CD4-positive, alpha-beta T cell treated with Interleukin-15 for 1 hour (primary cell): ENCODE results near the gene CEP95.
"Not testable (repeated sequence)": the region's sequence is repeated elsewhere in the genome, so short reads cannot be mapped to it uniquely, and the experiment has no call there.

Source experiments
- DNase-seq: peaks from one replicate; pipeline ENCODE4 v3.0.0-alpha.2; 2020

The CEP95 gene

DNA sequence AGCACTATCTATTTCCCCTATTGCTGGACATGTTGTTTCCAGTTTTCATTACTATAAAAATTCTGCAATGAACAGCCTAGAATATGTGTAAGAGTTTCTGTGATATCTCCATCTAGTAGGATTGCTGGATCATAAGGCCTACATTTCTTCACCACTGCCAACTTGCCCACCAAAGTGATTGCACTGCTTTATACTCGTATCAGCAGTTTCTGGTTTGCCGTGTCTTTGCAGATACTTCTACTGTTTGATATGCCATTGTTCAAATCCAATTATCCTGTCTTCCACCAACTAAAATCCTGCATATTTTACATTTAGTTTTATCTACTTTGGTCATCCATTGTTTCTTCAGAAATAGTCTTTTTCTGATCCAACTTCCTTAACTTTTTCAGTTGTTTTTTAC lies 21.1 kb downstream of the CEP95 start:
- DNase-seq = no peak

DNA sequence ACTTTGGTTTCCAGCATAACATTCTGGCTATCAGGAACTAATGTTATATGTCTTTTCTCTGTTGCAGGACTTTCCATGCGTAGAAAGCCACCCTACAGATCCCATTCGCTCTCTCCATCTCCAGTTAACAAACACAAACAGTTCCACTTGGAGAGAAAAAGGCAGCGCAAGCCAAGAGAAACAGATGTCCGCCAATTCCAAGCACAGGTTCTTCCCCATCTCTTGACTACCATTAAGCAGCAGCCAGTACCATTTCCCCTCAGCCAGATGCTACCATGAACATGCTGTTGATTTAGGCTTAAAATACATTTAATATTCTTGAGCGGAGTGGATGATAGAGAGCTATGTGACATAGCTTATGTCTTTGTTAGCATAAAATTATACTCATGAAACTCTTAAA lies 22.4 kb downstream of the CEP95 start:
- DNase-seq = no peak

DNA sequence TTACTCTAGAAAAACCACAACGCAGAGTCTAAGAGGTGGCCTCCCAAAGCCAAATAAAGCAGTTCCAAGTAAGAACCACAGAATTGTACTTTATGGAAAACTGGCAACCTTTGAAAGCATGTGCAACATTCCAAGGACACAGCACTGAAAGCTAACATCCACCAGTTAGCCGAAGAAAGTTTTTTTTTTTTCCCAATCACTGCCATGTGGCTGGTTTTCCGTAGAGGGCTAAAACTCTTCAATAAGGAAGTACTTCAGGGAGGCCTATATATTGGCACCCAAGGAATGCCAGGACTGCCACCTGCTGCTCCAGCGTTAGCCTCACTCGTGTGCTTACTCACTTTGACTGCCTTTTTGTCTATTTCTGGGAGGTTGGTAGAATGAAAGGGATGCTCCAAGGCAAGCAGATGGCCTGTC lies 25.2 kb downstream of the CEP95 start:
- DNase-seq = no peak

DNA sequence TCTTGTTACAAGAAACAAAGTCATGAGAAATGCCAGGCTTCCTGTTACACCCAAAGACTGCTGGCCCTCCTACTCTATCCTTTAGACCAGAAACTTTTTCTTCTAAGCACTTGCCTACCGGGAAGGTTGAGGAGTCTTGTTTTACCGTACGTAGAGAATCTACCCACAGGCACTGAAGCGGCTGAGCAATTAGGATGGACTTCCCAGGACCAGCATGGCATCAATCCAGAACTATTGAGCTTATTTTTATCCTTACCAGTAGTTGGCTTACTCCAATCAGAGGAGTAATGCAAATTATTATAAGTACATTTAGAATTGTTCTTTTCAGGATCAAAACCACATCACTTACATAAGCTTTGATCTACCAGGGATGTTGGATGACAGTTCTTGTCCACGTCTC lies 25.6 kb downstream of the CEP95 start:
- DNase-seq = no peak

DNA sequence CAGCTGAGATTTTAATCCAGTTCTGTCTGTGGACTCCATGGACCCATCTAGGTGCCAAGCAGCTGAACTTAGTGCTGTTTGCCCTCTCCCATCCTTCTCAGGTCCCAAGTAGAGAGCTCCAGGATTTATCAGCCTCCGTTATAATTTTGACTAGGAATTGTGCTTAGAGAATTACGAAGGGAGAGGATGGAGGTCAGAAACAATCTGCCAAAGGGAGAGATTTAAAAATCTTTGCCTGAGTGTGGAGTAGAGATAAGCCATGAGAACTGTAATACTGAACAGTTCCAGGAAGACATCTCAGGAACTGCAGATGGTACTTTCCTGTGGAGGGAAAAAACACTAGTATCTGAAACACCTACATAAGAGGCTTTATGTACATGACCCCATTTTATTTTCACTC lies 27.0 kb downstream of the CEP95 start:
- DNase-seq = no peak

DNA sequence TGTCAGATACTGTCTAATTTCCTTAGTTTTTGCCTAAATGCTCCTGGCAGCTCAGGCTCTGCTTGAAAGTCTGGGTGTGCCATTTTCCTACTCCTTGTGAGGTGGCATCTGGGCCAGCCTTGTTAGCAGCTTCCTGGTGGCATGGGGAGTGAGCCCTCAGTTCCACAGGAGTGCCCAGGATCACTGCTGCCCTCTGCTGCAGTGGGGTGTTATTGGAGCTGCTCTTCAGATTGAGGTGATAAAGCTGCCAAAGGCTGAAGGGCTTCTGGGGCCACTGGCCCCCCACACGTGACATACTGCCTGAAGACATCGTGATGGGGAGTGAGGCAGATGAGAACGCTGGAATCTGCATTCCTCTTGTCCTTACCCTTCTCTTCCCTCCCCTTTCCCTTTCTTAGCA lies 27.4 kb downstream of the CEP95 start:
- DNase-seq = no peak

DNA sequence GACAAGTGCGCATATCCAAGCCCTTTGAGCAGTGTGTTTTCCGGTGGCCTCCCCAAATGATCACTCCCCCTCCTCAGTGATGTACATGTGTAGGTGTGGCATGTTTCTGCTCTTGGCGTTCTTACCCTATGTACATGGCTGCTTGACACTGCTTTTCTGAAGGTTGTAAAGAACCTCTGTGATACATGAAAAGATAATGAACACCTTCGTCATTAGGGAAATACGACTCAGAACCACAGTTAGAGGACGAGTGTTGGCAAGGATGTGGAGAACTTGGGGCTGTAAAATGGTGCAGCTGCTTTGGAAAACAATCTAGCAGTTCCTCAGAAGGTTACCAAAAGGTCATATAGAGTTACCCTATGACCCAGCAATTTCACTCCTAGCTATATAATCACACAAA lies 28.6 kb downstream of the CEP95 start:
- DNase-seq = no peak

DNA sequence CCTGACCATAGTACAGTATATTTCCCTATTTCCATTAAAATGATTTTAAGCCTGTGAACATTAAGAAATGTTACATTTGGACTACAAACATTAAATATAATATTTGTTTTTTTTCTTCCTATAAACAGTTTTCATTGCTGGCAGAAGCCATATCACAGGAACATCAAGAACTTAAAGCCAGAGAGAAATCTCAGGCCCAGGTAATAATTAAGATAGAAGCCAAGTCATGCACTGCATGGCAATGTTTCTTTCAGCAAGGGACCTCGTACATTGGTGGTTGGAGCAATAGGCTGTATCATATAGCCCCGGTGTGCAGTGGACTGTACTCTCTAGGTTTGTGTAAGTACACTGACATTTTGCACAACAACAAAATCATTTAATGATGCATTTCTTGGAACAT lies 30.1 kb downstream of the CEP95 start:
- DNase-seq = no peak

DNA sequence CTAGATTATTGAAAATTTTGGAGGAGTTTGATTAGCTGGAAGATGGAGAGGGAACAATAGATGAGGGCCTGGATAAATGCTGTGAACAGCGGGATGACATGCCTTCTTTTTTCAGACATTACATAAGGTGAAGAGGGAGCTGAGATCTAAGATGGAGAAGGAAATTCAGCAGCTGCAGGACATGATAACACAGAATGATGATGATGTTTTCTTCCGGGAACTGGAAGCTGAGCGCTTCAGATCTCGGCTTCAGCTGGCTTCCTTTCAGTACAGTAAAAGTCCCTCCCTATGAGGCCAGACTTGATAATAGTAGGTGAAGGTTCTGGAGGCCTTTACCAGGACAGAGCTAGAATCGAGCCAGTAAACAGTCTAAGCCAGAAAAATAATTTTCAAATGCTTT lies 30.7 kb downstream of the CEP95 start:
- no peak for DNase-seq

DNA sequence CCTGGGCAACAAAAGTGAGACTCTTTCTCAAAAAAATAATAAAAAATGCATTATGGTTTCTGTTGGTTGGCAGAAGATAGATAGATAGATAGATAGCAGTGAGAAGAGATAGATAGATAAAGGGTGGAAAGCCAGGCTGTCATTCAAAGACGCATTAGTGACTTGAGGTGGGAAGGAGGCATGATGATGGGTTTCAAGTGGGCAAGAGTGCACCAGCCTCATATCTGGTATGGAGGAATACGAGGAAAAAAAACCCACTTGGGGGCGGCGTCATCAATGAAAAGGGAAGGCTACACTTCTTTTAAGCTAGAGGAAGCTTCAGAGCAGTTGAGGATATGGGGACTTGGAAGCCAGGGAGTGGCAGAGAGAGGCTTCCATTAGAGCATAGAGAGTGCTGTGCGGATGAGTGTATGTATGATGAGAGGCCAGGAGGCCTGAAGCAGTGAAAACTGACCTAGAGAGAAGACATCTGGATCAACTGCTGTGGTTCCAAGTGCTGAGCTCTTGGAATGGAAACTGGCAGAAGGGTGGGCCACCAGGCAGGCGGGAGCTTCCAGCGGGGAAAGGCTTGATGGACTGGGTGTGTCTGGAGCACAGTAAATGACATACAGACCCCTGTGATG lies 31.8 kb downstream of the CEP95 start:
- no peak for DNase-seq

DNA sequence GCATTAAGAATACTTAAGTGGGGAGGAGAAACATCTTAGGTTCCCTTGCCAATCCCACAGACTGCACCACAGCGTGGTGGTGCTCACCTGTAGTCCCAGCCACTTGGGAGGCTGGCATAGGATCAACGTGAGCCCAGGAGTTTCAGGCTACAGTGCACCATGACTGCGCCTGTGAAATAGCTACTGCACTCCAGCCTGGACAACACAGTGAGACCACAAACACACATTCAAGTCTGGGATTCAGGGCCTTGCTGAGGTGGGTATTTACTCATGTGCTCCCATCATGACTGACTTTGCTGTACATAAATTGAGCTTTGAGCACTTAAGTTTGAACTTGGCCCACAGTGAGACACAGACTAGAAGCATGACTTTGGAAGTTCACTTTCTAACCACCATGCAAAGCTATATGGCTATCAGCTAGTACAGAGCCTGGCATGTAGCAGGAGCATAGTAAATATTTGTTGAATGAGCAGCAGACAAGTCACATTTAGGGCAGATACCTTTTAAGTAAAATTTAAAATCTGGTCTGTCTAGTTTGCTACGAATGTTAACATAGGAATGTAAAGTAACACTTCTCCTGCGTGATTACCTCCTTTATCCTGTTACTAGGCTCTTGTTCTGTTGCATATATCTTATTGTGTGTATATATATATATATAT lies 33.5 kb downstream of the CEP95 start:
- no peak for DNase-seq

DNA sequence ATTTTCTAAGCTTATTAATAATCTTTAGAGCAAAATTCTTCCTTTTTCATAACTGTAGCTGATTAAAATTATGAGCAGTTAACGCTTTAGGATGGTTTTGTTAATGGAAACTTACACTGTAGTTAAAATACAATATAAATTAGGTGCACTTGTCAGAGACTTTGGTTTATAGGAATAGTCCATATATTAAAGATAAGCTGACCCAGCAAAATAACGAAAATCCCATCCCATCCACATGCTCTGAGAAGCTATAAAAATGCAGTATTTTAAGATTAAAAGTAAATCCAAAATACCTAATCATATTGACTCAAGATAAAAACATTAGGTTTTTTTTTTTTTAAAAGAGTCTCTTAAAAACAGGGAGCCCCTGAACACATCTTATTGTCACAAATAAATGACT lies 38.0 kb downstream of the CEP95 start:
- DNase-seq = no peak

DNA sequence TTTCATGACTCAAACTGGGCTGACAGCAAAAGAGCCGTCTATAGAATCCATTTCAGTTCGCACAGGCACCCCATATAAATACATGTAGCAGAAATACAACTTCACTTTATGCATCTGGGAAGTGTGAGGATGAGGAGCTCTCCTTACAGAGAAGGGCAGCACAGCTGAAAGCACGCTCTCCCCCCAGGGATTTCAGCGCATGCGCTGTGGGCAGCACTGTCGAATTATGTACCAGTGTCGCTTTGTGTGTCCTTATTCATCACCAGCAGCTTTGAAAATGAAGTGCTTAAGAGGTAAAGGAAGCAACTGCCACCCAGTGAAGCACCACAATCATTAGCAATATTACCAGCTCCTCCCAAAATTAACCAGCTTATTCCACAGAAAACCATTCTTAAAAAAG lies 39.9 kb downstream of the CEP95 start:
- DNase-seq = no peak

DNA sequence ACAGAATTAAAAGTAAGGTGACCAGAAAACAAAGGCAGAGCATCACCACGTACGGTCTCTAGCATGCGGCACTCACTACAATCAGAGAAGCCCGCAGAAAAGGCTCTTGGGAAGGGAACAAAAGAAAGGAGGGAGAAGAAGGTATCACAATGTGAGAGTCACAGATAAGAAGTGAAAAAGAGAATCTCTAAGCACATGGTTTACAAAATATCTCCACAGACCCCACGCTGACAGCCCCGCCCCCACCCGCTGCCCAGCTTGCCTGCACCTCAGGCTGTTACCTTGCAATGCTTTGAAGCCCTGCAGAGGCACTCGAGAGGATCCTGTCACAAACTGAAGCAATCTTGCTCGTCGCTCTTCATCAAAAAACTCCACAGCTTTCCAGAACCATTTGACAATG lies 40.5 kb downstream of the CEP95 start:
- DNase-seq = no peak

DNA sequence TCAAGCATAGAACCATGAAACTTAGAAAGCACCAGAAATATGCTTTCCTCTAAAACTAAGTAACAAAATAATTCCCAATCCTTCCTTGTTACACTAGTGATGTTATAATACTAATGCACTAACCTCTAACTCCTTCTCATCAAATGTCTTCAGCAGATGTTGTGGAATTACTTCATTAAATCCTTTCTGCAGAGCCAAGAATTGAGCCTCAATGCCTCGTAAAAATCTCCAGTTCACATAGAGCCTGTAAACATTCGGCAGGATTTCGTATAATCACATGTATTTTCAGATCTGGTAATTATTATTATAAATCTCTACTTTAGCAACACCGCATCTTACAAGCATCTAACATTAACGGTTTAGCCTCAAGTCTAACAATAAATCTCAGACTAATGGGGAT lies 44.7 kb downstream of the CEP95 start:
- DNase-seq = no peak

DNA sequence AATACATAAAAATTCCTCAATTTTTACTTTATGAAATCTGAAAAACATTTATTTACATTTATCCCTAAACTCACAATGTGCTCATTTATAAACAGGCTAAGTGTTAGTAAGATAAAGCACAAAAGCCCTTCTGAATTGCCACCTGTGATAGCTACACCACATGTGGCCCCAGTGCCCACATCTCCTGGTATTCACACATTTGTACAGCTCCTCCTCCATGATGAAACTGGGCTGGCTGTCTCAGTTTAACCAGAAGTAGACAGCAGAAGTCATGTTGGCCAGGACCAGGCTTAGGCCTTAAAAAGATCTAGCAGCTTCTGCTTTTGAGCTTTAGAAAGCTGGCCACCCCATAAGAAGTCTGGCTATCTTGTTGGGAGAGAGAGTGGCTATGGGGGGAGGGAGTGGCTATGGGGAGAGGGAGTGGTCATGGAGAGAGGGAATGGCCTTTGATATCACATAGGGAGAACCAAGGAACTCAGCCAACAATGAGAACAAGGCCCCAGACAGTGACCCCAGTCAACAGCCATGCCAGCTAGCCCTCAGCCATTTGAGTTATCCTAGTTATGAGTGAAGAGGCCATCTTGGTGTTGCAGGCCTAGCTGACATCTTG lies 47.4 kb downstream of the CEP95 start:
- DNase-seq = no peak

DNA sequence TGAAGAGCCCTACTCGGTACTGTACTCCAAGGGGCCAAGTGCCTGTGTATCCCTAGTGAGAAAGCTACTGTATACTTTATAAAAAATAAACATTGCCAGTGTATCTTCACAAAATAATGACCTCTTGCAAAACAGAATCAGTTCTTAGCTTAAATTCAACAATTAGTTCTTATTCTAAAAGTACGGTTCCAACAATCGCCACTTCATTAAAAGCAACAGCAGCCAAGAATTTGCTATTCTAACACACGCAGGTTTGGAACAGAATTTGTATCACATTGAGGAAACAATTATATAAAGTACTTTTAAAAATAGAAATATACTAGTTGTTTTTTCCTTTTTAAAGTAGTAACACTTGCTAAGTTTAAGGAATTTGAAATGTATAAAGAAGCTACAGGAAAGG lies 48.5 kb downstream of the CEP95 start:
- DNase-seq = no peak

DNA sequence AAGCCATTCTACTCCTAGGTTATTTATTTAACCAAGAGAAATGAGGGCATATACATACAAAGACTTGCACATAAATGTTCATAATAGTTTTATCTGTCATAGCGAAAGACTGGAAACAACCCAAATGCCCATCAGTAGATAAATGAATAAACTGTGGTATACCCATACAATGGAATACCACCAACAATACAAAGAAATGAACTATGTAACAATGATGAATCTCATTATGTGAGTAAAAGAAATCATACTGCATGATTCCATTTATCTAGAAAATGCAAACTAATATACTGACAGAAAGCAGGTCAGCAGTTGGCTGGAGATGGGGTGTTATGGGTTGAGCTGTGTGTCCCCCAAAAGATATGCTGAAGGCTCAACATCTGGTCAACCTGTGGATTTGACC lies 57.3 kb downstream of the CEP95 start:
- DNase-seq = no peak

DNA sequence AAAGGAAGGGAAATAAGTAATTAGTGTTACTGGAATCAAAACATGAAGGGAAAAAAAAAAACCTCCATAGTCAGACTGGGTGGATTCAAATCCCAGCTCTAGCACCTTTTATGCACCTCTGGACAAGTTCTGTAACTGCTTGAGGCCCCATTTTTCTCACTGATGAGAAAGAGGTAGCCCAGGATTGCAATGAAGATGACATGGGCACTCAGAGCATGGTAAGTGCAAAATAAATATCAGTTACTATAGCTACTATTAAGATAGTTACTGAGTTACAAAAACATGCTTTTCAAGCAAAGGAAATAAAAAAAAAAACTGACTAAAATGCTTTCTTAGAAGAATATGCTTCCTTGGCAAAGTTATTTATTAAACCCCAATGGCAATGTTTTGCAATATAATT lies 58.8 kb downstream of the CEP95 start:
- no peak for DNase-seq

DNA sequence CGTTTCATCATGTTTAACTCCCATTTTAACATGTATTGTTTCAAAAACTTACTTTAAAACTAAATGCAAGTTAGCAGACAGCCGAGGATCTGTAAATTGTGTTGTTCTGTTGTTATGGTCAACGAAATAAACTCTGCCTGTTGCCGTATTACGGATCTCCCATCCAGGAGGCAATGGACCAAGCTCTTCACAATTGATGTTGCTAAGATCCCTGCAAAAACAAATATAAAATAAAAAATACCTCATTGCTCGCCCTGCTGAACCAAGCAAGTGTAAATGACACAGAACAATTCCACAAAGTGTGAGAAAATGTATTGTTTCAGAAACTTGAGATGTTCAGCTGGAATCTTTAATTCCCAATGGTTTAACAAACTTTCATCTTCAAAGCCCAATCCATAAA lies 65.0 kb downstream of the CEP95 start:
- DNase-seq = no peak

DNA sequence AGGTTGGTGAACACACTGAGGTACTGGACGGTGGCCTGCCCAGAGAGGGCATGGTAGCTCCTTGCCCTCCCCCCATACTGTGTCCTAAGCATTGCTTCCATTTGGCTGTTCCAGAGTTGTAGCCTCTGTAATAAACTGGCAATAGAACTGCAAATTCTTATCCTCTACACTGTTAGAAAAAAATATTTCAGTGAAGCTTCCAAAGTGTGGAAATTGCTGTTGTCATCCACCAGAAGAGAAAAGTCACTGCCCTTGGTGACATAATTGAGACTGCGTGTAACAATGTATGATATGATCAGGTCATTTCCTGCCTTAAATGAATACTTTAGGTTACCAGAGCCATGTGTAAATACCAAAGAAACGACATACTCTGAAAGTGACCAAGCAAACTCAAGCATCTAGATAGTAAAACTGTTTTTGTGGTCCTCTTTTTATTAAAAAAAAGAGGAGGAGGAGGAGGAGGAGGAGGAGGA lies 65.9 kb downstream of the CEP95 start:
- DNase-seq = no peak

DNA sequence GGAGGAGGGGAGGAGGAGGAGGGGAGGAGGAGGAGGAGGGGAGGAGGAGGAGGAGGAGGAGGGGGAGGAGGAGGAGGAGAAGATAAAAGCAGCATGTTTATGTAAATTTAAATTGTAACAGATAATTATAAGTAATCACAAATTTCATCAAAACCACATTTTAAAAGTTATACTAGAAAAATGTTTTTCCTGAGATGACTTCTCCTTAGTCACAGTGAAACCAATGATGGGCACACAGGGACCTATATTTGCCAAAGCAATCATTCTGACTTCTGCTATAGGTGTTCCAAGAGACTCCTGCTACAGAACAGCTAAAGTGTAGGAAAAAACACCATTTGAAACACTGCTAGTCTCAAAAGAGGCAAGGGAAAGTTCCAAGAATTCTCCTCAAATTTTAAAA lies 66.4 kb downstream of the CEP95 start:
- DNase-seq = no peak

DNA sequence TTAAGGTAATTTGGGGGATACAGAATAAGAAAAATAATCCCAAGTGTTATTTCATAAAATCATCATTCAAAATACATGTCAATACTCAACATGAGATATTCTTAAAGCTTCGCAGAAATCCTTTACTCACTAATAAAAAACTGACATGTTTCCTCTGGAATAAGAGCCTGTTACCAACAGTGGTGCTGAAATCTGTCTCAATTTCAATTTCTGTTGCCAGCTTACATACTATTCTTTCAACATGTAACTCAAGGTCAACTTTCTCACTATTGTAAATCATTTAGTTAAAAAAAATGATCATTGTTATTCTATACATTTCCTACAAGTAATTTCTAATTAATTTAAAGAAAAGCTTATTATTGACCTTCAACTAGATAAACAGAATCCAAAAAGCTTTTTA lies 67.9 kb downstream of the CEP95 start:
- DNase-seq = no peak

DNA sequence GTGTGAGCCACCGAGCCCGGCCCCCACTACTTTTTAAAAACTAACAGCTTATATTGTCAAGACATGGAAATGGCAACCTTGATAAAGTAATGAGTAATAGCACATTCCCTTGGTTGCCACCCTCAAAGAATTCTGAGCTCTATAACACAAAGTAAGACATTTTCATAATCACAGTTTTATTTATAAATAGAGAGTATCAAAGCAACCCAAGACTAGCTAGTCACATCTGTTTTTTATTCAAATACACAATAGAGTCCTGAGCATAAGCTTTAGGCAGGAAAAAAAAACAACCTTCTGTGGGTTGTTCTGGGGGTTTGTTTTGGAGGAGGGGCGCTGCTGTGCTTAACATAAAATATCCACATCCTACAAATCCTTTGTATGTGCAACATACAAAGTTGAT lies 68.7 kb downstream of the CEP95 start:
- DNase-seq = no peak

DNA sequence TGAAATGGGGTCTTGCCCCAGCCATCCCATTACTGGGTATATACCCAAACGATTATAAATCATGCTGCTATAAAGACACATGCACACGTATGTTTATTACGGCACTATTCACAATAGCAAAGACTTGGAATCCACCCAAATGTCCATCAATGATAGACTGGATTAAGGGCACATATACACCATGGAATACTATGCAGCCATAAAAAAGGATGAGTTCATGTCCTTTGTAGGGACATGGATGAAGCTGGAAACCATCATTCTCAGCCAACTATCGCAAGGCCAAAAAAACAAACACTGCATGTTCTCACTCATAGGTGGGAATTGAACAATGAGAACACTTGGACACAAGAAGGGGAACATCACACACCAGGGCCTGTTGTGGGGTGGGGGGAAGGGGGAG lies 70.2 kb downstream of the CEP95 start:
- not testable (repeated sequence) for DNase-seq
